H1 (cell line): Measurements from ENCODE around the gene TRIB2. TPM values are rescaled to one million over a fixed set of nuclear protein-coding genes. Genes with fewer than 3 reads are reported as not detected.

Experiments
- CTCF ChIA-PET: fragments of 300-600 bp; sonication (Branson Sonifier 250); formaldehyde crosslinking; loops from one replicate; lab custom pipeline; 2021; ENCODE audit not compliant: partially characterized antibody; lab: Charles Lee
- POLR2A ChIA-PET: fragments of 300-600 bp; sonication (Branson Sonifier 250); formaldehyde crosslinking; loops from one replicate; lab custom pipeline; 2021; ENCODE audit warnings: inconsistent platforms; ENCODE audit not compliant: partially characterized antibody; lab: Charles Lee
- DNase-seq, 2 experiments: peaks; one replicate each; pipeline versions ENCODE4 v3.0.0 to v3.0.0-alpha.2; 2010 to 2022; ENCODE audit warnings: low spot score in 2 of 2, low read depth in 1 of 2, mixed read lengths in 1 of 2
- FAIRE-seq: peaks from 2 replicates; lab custom pipeline; 2011; peaks lifted over from hg19 to GRCh38; lab: Jason Lieb, UNC
- H2AFZ ChIP-seq: 2 replicates; pipeline ENCODE4 v1.8.1; 2012; ENCODE audit warnings: low read length, inconsistent platforms
- H2AK5ac ChIP-seq: 2 replicates; pipeline ENCODE4 v1.6.1; 2013; ENCODE audit warnings: low read depth, low read length
- H2BK120ac ChIP-seq: replicated peaks from 2 replicates; pipeline ENCODE3; 2013; ENCODE audit warnings: low read depth, low read length, inconsistent platforms
- H2BK12ac ChIP-seq: 2 replicates; pipeline ENCODE4 v1.6.1; 2013; ENCODE audit warnings: low read depth, low read length
- H2BK15ac ChIP-seq: 2 replicates; pipeline ENCODE4 v1.6.1; 2013; ENCODE audit warnings: low read length
- H2BK20ac ChIP-seq: 2 replicates; pipeline ENCODE4 v1.6.1; 2013; ENCODE audit warnings: low read length
- H2BK5ac ChIP-seq: 2 replicates; pipeline ENCODE4 v1.6.1; 2013; ENCODE audit warnings: low read depth, low read length
- H3K14ac ChIP-seq: 2 replicates; pipeline ENCODE4 v1.6.1; 2013; ENCODE audit warnings: inconsistent platforms; ENCODE audit not compliant: insufficient read length
- H3K18ac ChIP-seq: 2 replicates; pipeline ENCODE4 v1.6.1; 2013; ENCODE audit warnings: low read length; ENCODE audit errors: extremely low read depth
- H3K23ac ChIP-seq: 2 replicates; pipeline ENCODE4 v1.6.1; 2013; ENCODE audit warnings: inconsistent platforms; ENCODE audit not compliant: insufficient read length
- H3K23me2 ChIP-seq: 2 replicates; pipeline ENCODE4 v1.6.1; 2013; ENCODE audit warnings: low read depth, low read length
- H3K27ac ChIP-seq: 2 replicates; pipeline ENCODE4 v1.6.1; 2011; ENCODE audit warnings: low read depth, low read length, inconsistent platforms
- H3K27me3 ChIP-seq, 4 experiments: replicated peaks in 1 of 4; 1 replicate in 1 of 4; 2 replicates in 3 of 4; pipeline versions ENCODE4 v1.6.1 to v1.8.1; 2011 to 2013; ENCODE audit warnings: low read length in 3 of 4, mild to moderate bottlenecking in 3 of 4, inconsistent platforms in 2 of 4, mixed read lengths in 2 of 4, moderate library complexity in 1 of 4; ENCODE audit not compliant: control insufficient read depth in 3 of 4, insufficient read depth in 3 of 4; ENCODE audit errors: extremely low read depth in 1 of 4
- H3K36me3 ChIP-seq, 4 experiments: 2 replicates each; pipeline versions ENCODE4 v1.6.1 to v1.8.1; 2011 to 2013; ENCODE audit warnings: mild to moderate bottlenecking in 4 of 4, low read length in 3 of 4, moderate library complexity in 2 of 4, control low read depth in 1 of 4, inconsistent platforms in 1 of 4; ENCODE audit not compliant: insufficient read depth in 4 of 4, control insufficient read depth in 2 of 4
- H3K4ac ChIP-seq: replicated peaks from 2 replicates; pipeline ENCODE3; 2013; ENCODE audit warnings: low read length, low read depth, mixed read lengths, inconsistent platforms; ENCODE audit not compliant: insufficient read length
- H3K4me1 ChIP-seq, 4 experiments: replicated peaks in 1 of 4; 1 replicate in 1 of 4; 2 replicates in 3 of 4; pipeline versions ENCODE4 v1.6.1 to v1.8.1; 2011 to 2013; ENCODE audit warnings: low read length in 3 of 4, inconsistent platforms in 2 of 4, mixed read lengths in 1 of 4; ENCODE audit not compliant: insufficient read depth in 4 of 4, control insufficient read depth in 3 of 4
- H3K4me2 ChIP-seq, 2 experiments: 2 replicates each; pipeline versions ENCODE4 v1.6.1 to v1.8.1; 2011 to 2013; ENCODE audit warnings: low read depth in 2 of 2, low read length in 2 of 2, control low read depth in 1 of 2, inconsistent platforms in 1 of 2, mild to moderate bottlenecking in 1 of 2; ENCODE audit not compliant: insufficient read depth in 1 of 2
- H3K4me3 ChIP-seq, 4 experiments: fragments of 200-600, 300-600 bp in 1 of 4; sonication (generic), shearing (Covaris generic), sonication (Bioruptor Twin) in 1 of 4; 2 replicates each; pipeline versions ENCODE4 v1.5.1 to v1.8.1; 2011 to 2016; ENCODE audit warnings: low read length in 4 of 4, low read depth in 3 of 4, control low read depth in 2 of 4, inconsistent platforms in 2 of 4, mild to moderate bottlenecking in 2 of 4, mixed read lengths in 1 of 4, moderate library complexity in 1 of 4; ENCODE audit not compliant: insufficient read depth in 2 of 4; ENCODE audit errors: extremely low read depth in 1 of 4
- H3K56ac ChIP-seq: replicated peaks from 2 replicates; pipeline ENCODE3; 2013; ENCODE audit warnings: low read depth, mild to moderate bottlenecking, mixed read lengths, low read length, inconsistent platforms; ENCODE audit not compliant: insufficient read length
- H3K79me1 ChIP-seq: 2 replicates; pipeline ENCODE4 v1.6.1; 2013; ENCODE audit warnings: low read depth, low read length, control low read depth
- H3K79me2 ChIP-seq, 2 experiments: 2 replicates each; pipeline versions ENCODE4 v1.6.1 to v1.8.1; 2012 to 2013; ENCODE audit warnings: low read length in 2 of 2, mild to moderate bottlenecking in 2 of 2, inconsistent platforms in 1 of 2; ENCODE audit not compliant: insufficient read depth in 2 of 2, control insufficient read depth in 1 of 2
- H3K9ac ChIP-seq, 4 experiments: replicated peaks in 1 of 4; 1 replicate in 1 of 4; 2 replicates in 3 of 4; pipeline versions ENCODE4 v1.6.1 to v1.8.1; 2011 to 2013; ENCODE audit warnings: low read depth in 3 of 4, low read length in 3 of 4, control low read depth in 2 of 4, mild to moderate bottlenecking in 2 of 4, moderate library complexity in 2 of 4, inconsistent platforms in 1 of 4; ENCODE audit errors: extremely low read depth in 1 of 4
- H3K9me3 ChIP-seq, 2 experiments: 2 replicates each; pipeline versions ENCODE4 v1.6.1 to v1.8.1; 2012 to 2013; ENCODE audit warnings: mild to moderate bottlenecking in 2 of 2, moderate library complexity in 2 of 2, control low read depth in 1 of 2, inconsistent platforms in 1 of 2, low read depth in 1 of 2, low read length in 1 of 2, mixed read lengths in 1 of 2; ENCODE audit not compliant: insufficient read depth in 2 of 2
- H4K20me1 ChIP-seq, 2 experiments: replicated peaks in 1 of 2; 2 replicates each; pipeline versions ENCODE3 to v1.8.1; 2011 to 2013; ENCODE audit warnings: inconsistent platforms in 2 of 2, low read length in 2 of 2, mild to moderate bottlenecking in 1 of 2; ENCODE audit not compliant: insufficient read depth in 2 of 2, control insufficient read depth in 1 of 2
- H4K5ac ChIP-seq: 2 replicates; pipeline ENCODE4 v1.6.1; 2013; ENCODE audit warnings: low read length, low read depth, mixed read lengths, inconsistent platforms; ENCODE audit not compliant: insufficient read length
- H4K8ac ChIP-seq: 2 replicates; pipeline ENCODE4 v1.8.0; 2013; ENCODE audit warnings: mild to moderate bottlenecking, moderate library complexity, low read length, inconsistent platforms; ENCODE audit not compliant: insufficient read depth; ENCODE audit errors: extremely low read depth
- H4K91ac ChIP-seq: replicated peaks from 2 replicates; pipeline ENCODE3; 2013; ENCODE audit warnings: low read length, mixed read lengths, inconsistent platforms; ENCODE audit not compliant: insufficient read length
- ATF3 ChIP-seq: IDR thresholded peaks from 2 replicates; pipeline ENCODE4 v1.6.1; 2011; ENCODE audit warnings: low read depth, mild to moderate bottlenecking, low read length; ENCODE audit not compliant: insufficient read depth
- BCL11A ChIP-seq, 2 experiments: IDR thresholded peaks; one replicate each; pipeline ENCODE4 v1.6.1; 2011; ENCODE audit warnings: low read depth in 2 of 2, low read length in 2 of 2, mild to moderate bottlenecking in 2 of 2
- CHD1 ChIP-seq: IDR thresholded peaks from 2 replicates; pipeline ENCODE4 v1.6.1; 2012; ENCODE audit warnings: low read depth, low read length, improper control_type of control experiment
- FOSL1 ChIP-seq: IDR thresholded peaks from 2 replicates; pipeline ENCODE4 v1.6.1; 2011; ENCODE audit warnings: mild to moderate bottlenecking, low read depth, low read length, moderate library complexity; ENCODE audit not compliant: insufficient read depth
- GTF2F1 ChIP-seq: IDR thresholded peaks from 2 replicates; pipeline ENCODE4 v1.6.1; 2012; ENCODE audit warnings: low read depth, low read length, improper control_type of control experiment, borderline replicate concordance
- JUN ChIP-seq: IDR thresholded peaks from 2 replicates; pipeline ENCODE4 v1.6.1; 2011; ENCODE audit warnings: low read depth, mild to moderate bottlenecking, improper control_type of control experiment, low read length
- POLR2AphosphoS5 ChIP-seq: IDR thresholded peaks from 2 replicates; pipeline ENCODE4 v1.6.1; 2011; ENCODE audit warnings: low read depth, low read length
- SIN3A ChIP-seq, 2 experiments: IDR thresholded peaks in 1 of 2; conservative IDR thresholded peaks in 1 of 2; 2 replicates each; pipeline ENCODE4 v1.6.1; 2011 to 2012; ENCODE audit warnings: low read length in 2 of 2, improper control_type of control experiment in 1 of 2, low read depth in 1 of 2, mild to moderate bottlenecking in 1 of 2
- SP1 ChIP-seq: IDR thresholded peaks from 2 replicates; pipeline ENCODE4 v1.6.1; 2011; ENCODE audit warnings: low read depth, low read length
- YY1 ChIP-seq: IDR thresholded peaks from 2 replicates; pipeline ENCODE4 v1.6.1; 2011; ENCODE audit warnings: low read depth, mild to moderate bottlenecking, low read length
- polyA plus RNA-seq, 7 experiments: library from polyadenylated mRNA; depleted of rRNA in 3 of 7; stranded (reverse) in 5 of 7; unstranded in 2 of 7; fragments of >200 nt in 5 of 7; fragments of 200-250 nt in 2 of 7; gene quantifications; 1 replicate in 5 of 7; 2 replicates in 1 of 7; 4 replicates in 1 of 7; pipeline versions ENCODE4 v1.2.1 to v1.2.3, GENCODE V29; 2011 to 2013; ENCODE audit warnings: missing spikeins in 2 of 7, mixed read lengths in 2 of 7
- total RNA-seq: library from RNA; stranded (reverse); fragmentation: NEBNext Ultra II Directional; extraction: Animal tissue kit (Norgen Biotek cat#: 25700); gene quantifications from 2 replicates; pipeline ENCODE4 v1.2.1, GENCODE V29; 2021

The TRIB2 gene
- total and polyA plus RNA-seq, 2 of the 8 experiments (the other 6 are each of a cell fraction or from before 2014, with no cell fraction given), result 40.8 to 57.0 TPM

GRCh38 chr2:12704378-12704777, 12.4 kb upstream of the TRIB2 start:
- Histone ChIP-seq H3K23ac (no peak overlapping the region), H3K79me2 (no peaks in the 10 kb centered on the region), H3K36me3 (no peaks in the 10 kb centered on the region), H2BK15ac (no peak overlapping the region), H3K14ac (no peak overlapping the region), H2BK20ac (no peak overlapping the region), H2BK120ac (no peak overlapping the region), H3K27me3 (no peaks in the 10 kb centered on the region), H2AK5ac (no peak overlapping the region), H3K27ac (no peak overlapping the region), H4K91ac (no peak overlapping the region), H3K4me2 (no peak overlapping the region), H3K4me1 (no peaks in the 10 kb centered on the region; a peak in 2 of 7 replicates), H4K20me1 (no peaks in the 10 kb centered on the region), H3K56ac (no peak overlapping the region), H4K8ac (no peak overlapping the region), H3K9ac (no peak overlapping the region), H3K9me3 (no peaks in the 10 kb centered on the region), H2BK12ac (no peak overlapping the region), H3K79me1 (no peaks in the 10 kb centered on the region), H3K23me2 (no peaks in the 10 kb centered on the region), H2AFZ (no peak overlapping the region), H4K5ac (no peak overlapping the region), H2BK5ac (no peak overlapping the region), H3K4ac (no peak overlapping the region), H3K18ac (no peak overlapping the region), H3K4me3 (no peak overlapping the region)
- FAIRE-seq (no peak), DNase-seq (no peak)
- TF ChIP-seq SP1 (no peak), YY1 (no peak), CHD1 (no peak), ATF3 (no peak), POLR2AphosphoS5 (no peak), FOSL1 (no peak), GTF2F1 (no peak), BCL11A (IDR thresholded peaks at IDR 0.05; ENCODE audit: low read depth in 2 of 2, low read length in 2 of 2) (no peak), SIN3A (conservative IDR thresholded peaks at IDR 0.05 in 1 of 2, IDR thresholded peaks at IDR 0.05 in 1 of 2; ENCODE audit: low read depth in 1 of 2, low read length in 2 of 2) (no peak), JUN (no peak)
- ChIA-PET CTCF (interaction anchor here (1.7 kb wide), 1 partner anchor 12 kb away, joined by 9 read pairs; the partner anchor contains the start of gene TRIB2), POLR2A (interaction anchor here (0.7 kb wide), 1 partner anchor 607 kb away, joined by 3 read pairs; no protein-coding TSS in a partner anchor)
